ENCODE measurements around the gene PRKAG2.

DNA sequence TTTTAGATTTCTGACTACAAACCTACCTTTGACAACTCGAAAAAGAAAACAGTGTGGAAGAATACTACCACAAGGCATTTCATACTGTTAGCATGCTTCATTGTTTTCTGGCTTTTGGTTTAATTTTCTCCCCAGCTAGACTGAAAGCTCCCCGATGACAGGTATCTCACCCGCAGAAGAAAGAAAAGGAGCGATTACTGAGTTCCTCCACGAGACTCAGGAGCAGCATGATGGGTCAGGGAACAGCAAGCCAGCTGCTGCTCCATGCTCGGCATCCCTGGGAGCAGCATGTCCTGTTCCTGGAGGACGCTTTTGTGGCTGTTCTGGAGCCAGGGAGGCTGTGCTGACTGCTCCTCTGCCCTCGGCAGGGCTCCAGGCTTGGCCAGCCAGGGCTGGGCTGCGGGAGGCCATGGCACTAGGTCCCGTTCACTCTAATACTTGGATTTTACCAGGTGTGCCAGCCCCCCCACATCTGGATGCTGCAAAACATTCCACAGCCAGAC lies 133.4 kb downstream of the PRKAG2 start:
- TF ChIP-seq EZH2 (IDR thresholded peaks at IDR 0.05; ENCODE audit: low read length, unreplicated experiment) (no peak), EZH2phosphoT487 (IDR thresholded peaks at IDR 0.05; ENCODE audit: borderline replicate concordance, low read length) (no peak)
- TF ChIP-seq, protein P1, sequence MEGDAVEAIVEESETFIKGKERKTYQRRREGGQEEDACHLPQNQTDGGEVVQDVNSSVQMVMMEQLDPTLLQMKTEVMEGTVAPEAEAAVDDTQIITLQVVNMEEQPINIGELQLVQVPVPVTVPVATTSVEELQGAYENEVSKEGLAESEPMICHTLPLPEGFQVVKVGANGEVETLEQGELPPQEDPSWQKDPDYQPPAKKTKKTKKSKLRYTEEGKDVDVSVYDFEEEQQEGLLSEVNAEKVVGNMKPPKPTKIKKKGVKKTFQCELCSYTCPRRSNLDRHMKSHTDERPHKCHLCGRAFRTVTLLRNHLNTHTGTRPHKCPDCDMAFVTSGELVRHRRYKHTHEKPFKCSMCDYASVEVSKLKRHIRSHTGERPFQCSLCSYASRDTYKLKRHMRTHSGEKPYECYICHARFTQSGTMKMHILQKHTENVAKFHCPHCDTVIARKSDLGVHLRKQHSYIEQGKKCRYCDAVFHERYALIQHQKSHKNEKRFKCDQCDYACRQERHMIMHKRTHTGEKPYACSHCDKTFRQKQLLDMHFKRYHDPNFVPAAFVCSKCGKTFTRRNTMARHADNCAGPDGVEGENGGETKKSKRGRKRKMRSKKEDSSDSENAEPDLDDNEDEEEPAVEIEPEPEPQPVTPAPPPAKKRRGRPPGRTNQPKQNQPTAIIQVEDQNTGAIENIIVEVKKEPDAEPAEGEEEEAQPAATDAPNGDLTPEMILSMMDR (conservative IDR thresholded peaks at IDR 0.05; ENCODE audit: low read depth, low read length): no peak

Measured in PC-3 (cell line).